OCI-LY1 (cell line): ENCODE results near the gene FAM81A.
"Not testable (repeated sequence)": the region's sequence is repeated elsewhere in the genome, so short reads cannot be mapped to it uniquely, and the experiment has no call there.

Experiments used
- H2AFZ ChIP-seq: fragments of 200-600 bp; sonication (generic), shearing (Covaris generic); 2 replicates; pipeline ENCODE4 v1.6.0; 2014; ENCODE audit warnings: antibody characterized with exemption, mild to moderate bottlenecking, low read length
- H3F3A ChIP-seq: fragments of 200-600 bp; sonication (generic), shearing (Covaris generic); 2 replicates; pipeline ENCODE4 v1.6.0; 2014; ENCODE audit warnings: mild to moderate bottlenecking, antibody characterized with exemption, low read length, moderate library complexity; ENCODE audit not compliant: insufficient read depth
- H3K27ac ChIP-seq: fragments of 200-600 bp; sonication (generic); 2 replicates; pipeline ENCODE4 v1.5.1; 2014; ENCODE audit warnings: low read length, mixed run types, mild to moderate bottlenecking, low read depth; ENCODE audit not compliant: poor library complexity, severe bottlenecking
- H3K27me3 ChIP-seq: fragments of 200-600 bp; sonication (generic); 2 replicates; pipeline ENCODE4 v1.6.0; 2014; ENCODE audit warnings: antibody characterized with exemption, mild to moderate bottlenecking, low read length, moderate library complexity; ENCODE audit not compliant: insufficient read depth
- H3K36me3 ChIP-seq: fragments of 200-600 bp; sonication (generic); 2 replicates; pipeline ENCODE4 v1.6.1; 2014; ENCODE audit warnings: mild to moderate bottlenecking, antibody characterized with exemption, low read length, moderate library complexity, mixed read lengths; ENCODE audit not compliant: insufficient read depth
- H3K4me1 ChIP-seq: fragments of 200-600 bp; sonication (generic); 2 replicates; pipeline ENCODE4 v1.5.1; 2014; ENCODE audit warnings: mild to moderate bottlenecking, low read length, moderate library complexity; ENCODE audit not compliant: insufficient read depth, severe bottlenecking
- H3K4me2 ChIP-seq: fragments of 200-600 bp; sonication (generic), shearing (Covaris generic); 2 replicates; pipeline ENCODE4 v1.6.1; 2014; ENCODE audit warnings: low read length
- H3K4me3 ChIP-seq: fragments of 200-600 bp; sonication (generic); 2 replicates; pipeline ENCODE4 v1.5.1; 2014; ENCODE audit warnings: low read length, low read depth, mild to moderate bottlenecking, mixed read lengths; ENCODE audit not compliant: poor library complexity, severe bottlenecking
- H3K79me2 ChIP-seq: fragments of 200-600 bp; shearing (Covaris generic); 2 replicates; pipeline ENCODE4 v1.6.1; 2016; ENCODE audit warnings: mixed run types, low read length, mixed read lengths; ENCODE audit not compliant: insufficient read depth
- H3K9ac ChIP-seq: fragments of 200-600 bp; sonication (generic), shearing (Covaris generic); 2 replicates; pipeline ENCODE4 v1.6.1; 2014; ENCODE audit warnings: mild to moderate bottlenecking, low read length, mixed read lengths
- H3K9me2 ChIP-seq: fragments of 200-600 bp; sonication (generic), shearing (Covaris generic); 2 replicates; pipeline ENCODE4 v1.6.1; 2014; ENCODE audit warnings: low read depth, mild to moderate bottlenecking, low read length, mixed read lengths
- H3K9me3 ChIP-seq: fragments of 200-600 bp; shearing (Covaris generic); 2 replicates; pipeline ENCODE4 v1.6.1; 2014; ENCODE audit warnings: low read length, mixed read lengths
- H4K20me1 ChIP-seq: fragments of 200-600 bp; sonication (generic), shearing (Covaris generic); 2 replicates; pipeline ENCODE4 v1.6.0; 2016; ENCODE audit warnings: mild to moderate bottlenecking, low read length; ENCODE audit not compliant: insufficient read depth
- CTCF ChIP-seq: fragments of 200-600 bp; sonication (generic), shearing (Covaris generic); IDR thresholded peaks from 2 replicates; pipeline ENCODE4 v1.5.1; 2017; ENCODE audit warnings: mild to moderate bottlenecking, antibody characterized with exemption, low read length, moderate library complexity, mixed read lengths
- EZH2 ChIP-seq: fragments of 200-600 bp; sonication (generic), shearing (Covaris generic); IDR thresholded peaks from 2 replicates; pipeline ENCODE4 v1.8.0; 2017; ENCODE audit warnings: borderline replicate concordance, mixed run types, mild to moderate bottlenecking, antibody characterized with exemption, low read length, moderate library complexity, mixed read lengths

The FAM81A gene

DNA sequence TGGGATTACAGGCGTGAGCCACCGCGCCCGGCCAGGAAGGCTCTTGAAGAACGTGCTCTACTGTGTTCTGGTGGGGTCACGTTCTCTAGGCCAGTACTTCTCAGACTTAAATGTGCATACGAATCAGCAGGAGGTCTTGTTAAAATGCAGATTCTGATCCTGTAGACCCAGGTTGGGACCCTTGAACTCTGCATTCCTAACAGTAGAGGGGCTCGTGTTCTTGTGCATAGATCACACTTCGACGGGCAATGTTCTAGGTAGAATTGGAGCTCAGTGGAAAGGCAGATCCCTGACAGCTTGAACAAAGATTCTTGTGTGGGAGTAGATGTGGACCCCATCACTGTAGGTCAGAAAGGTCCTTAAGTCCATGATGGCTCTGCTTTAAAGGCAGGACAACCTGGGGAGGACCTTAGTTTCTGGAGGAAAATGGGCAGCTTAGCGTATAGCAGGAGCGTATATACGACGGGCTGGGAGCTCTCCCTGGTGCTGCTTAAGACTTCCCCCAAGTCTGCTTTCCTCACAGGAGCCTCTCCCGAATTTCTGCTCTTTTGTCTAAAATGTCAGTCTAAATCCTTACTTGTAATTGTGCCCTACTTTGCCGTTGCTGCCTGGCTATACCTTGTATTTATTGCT, 16.9 kb upstream of the FAM81A start:
- Histone ChIP-seq H2AFZ (no peak overlapping the region), H3K27ac (no peak overlapping the region), H3K9ac (no peak overlapping the region), H3F3A (no peaks in the 10 kb centered on the region), H4K20me1 (no peaks in the 10 kb centered on the region), H3K9me2 (no peaks in the 10 kb centered on the region), H3K4me3 (no peak overlapping the region), H3K79me2 (no peaks in the 10 kb centered on the region; the same call in 1 of the 2 replicates), H3K9me3 (no peaks in the 10 kb centered on the region), H3K4me1 (peaks cover 51% of the 10 kb centered on the region), H3K27me3 (no peaks in the 10 kb centered on the region), H3K4me2 (no peak overlapping the region), H3K36me3 (peaks cover 28% of the 10 kb centered on the region)
- TF ChIP-seq EZH2 = no peak
- TF ChIP-seq CTCF = no peak

- no peaks in the 10 kb centered on the region for H3K9me2 ChIP-seq
- H3K9me3 ChIP-seq = peaks cover 6% of the 10 kb centered on the region; the same call in 1 of the 2 replicates
- peaks cover 51% of the 10 kb centered on the region for H3K36me3 ChIP-seq
- no peaks in the 10 kb centered on the region for H3F3A ChIP-seq
- H3K27me3 ChIP-seq = no peaks in the 10 kb centered on the region
- no peak overlapping the region for H3K4me3 ChIP-seq
- no peaks in the 10 kb centered on the region; the same call in 1 of the 2 replicates for H3K79me2 ChIP-seq
- no peak overlapping the region for H3K27ac ChIP-seq
- H3K9ac ChIP-seq = no peak overlapping the region
- no peaks in the 10 kb centered on the region for H4K20me1 ChIP-seq
- H3K4me1 ChIP-seq = peaks cover 18% of the 10 kb centered on the region
- H3K4me2 ChIP-seq = no peak overlapping the region; the same call in 1 of the 2 replicates
- no peak overlapping the region for H2AFZ ChIP-seq
- TF ChIP-seq EZH2 (no peak), CTCF (no peak)
Measured at GRCh38 chr15:59424616-59425015, 13.4 kb upstream of the FAM81A start.

- H3K9me3 ChIP-seq, H4K20me1 ChIP-seq, H3K27me3 ChIP-seq, H3F3A ChIP-seq, H3K4me2 ChIP-seq, H2AFZ ChIP-seq, H3K79me2 ChIP-seq, H3K9me2 ChIP-seq, H3K9ac ChIP-seq, H3K4me3 ChIP-seq, H3K4me1 ChIP-seq, H3K27ac ChIP-seq: not testable (repeated sequence)
- peaks cover 48% of the 10 kb centered on the region for H3K36me3 ChIP-seq
Measured at GRCh38 chr15:59428898-59429297, 9.1 kb upstream of the FAM81A start.

GRCh38 chr15:59432389-59432788, 5.6 kb upstream of the FAM81A start:
- H3K9ac ChIP-seq = no peak overlapping the region
- TF ChIP-seq EZH2 (no peak), CTCF (no peak)
- H3F3A ChIP-seq = no peaks in the 10 kb centered on the region
- peaks cover 6% of the 10 kb centered on the region; the same call in 1 of the 2 replicates for H3K9me3 ChIP-seq
- peaks cover 20% of the 10 kb centered on the region for H3K4me1 ChIP-seq
- H2AFZ ChIP-seq = no peak overlapping the region
- no peak overlapping the region for H3K4me3 ChIP-seq
- no peaks in the 10 kb centered on the region for H4K20me1 ChIP-seq
- H3K9me2 ChIP-seq = no peaks in the 10 kb centered on the region
- no peaks in the 10 kb centered on the region for H3K79me2 ChIP-seq
- no peak overlapping the region for H3K4me2 ChIP-seq
- peaks cover 24% of the 10 kb centered on the region for H3K36me3 ChIP-seq
- H3K27me3 ChIP-seq = no peaks in the 10 kb centered on the region
- H3K27ac ChIP-seq = no peak overlapping the region
